ENCODE data around the gene PTH2R. TPM values are rescaled to one million over a fixed set of nuclear protein-coding genes. Genes with fewer than 3 reads are reported as not detected.
"Not testable (repeated sequence)": the region's sequence is repeated elsewhere in the genome, so short reads cannot be mapped to it uniquely, and the experiment has no call there.

PTH2R gene
- total RNA-seq, 1 experiment from 2014 or later, result 0.32 TPM

DNA sequence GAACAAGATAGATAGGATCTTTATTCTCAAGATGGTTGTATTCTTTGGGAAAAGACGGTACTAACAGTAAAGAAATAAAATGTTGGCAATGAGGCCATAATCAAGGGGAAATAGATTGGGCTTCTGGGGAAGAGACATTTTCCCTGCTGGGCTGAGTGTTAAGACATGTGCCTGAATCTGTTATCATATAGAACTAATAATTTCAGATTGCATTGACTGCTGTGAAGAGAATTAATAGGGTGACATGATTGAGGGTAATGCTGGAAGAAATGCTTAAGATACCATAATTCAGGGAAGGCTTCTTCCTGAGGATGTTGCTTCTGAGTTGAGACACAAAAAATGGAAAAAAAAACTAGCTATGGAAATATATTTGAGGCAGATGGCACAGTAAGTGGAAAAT lies 105.0 kb downstream of the PTH2R start:
- peaks cover 6% of the 10 kb centered on the region for H3K4me1 Mint-ChIP-seq (ENCODE audit: low read depth, unreplicated experiment)
- Histone ChIP-seq H3K27me3 (replicated peaks; ENCODE audit: control insufficient read depth, insufficient read depth, low read length) (no peaks in the 10 kb centered on the region), H3K36me3 (ENCODE audit: control insufficient read depth, insufficient read depth, low read length) (no peaks in the 10 kb centered on the region), H3K9me3 (peaks cover 23% of the 10 kb centered on the region; the same call in 1 of the 2 replicates), H3K4me3 (ENCODE audit: low read depth, low read length) (no peak overlapping the region), H3K4me1 (no peaks in the 10 kb centered on the region)
- no peak for DNase-seq
- no peak for TF ChIP-seq CTCF (IDR thresholded peaks at IDR 0.05; ENCODE audit: insufficient read depth in 1 of 2, low read depth in 1 of 2, low read length in 1 of 2, severe bottlenecking in 1 of 2, unreplicated experiment in 1 of 2)
- no peaks in the 10 kb centered on the region for H3K27me3 Mint-ChIP-seq (ENCODE audit: insufficient read depth, unreplicated experiment)
- POLR2A ChIA-PET, result no interaction called here
- H3K27ac Mint-ChIP-seq (ENCODE audit: unreplicated experiment), result no peak overlapping the region
- intact Hi-C loops (cut with micrococcal nuclease; ENCODE audit: unreplicated experiment), result no loop called here
- CTCF ChIA-PET, result no interaction called here
- H3K9me3 Mint-ChIP-seq (ENCODE audit: unreplicated experiment), result peaks cover 45% of the 10 kb centered on the region
- no TSS peak for BruUV-seq (replicated peaks)
- no peaks in the 10 kb centered on the region for H3K36me3 Mint-ChIP-seq (ENCODE audit: insufficient read depth, unreplicated experiment)
- no peak overlapping the region for H3K4me3 Mint-ChIP-seq (ENCODE audit: unreplicated experiment)

DNA sequence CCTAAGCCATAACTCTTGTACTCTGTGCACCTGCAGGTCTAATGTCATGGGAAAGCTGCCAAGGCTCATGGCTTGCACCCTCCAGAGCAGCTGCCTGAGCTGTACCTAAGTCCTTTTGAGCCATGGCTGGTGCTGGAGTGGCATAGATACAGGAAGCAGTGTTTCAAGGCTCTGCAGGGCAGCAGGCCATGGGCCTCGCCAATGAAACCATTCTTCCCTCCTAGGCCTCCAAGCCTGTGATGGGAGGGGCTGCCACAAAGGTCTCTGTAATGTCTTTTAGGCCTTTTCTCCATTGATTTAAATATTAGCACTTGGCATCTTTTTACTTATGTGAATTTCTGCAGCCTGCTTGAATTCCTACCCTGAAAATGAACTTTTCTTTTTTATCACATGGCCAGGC lies 108.5 kb downstream of the PTH2R start:
- no peak for DNase-seq
- no TSS peak for BruUV-seq (replicated peaks)
- no peak overlapping the region for H3K4me3 ChIP-seq (ENCODE audit: low read depth, low read length)
- Mint-ChIP-seq H3K36me3 (ENCODE audit: insufficient read depth, unreplicated experiment) (no peaks in the 10 kb centered on the region), H3K9me3 (ENCODE audit: unreplicated experiment) (peaks cover 15% of the 10 kb centered on the region), H3K4me1 (ENCODE audit: low read depth, unreplicated experiment) (no peaks in the 10 kb centered on the region), H3K27ac (ENCODE audit: unreplicated experiment) (no peak overlapping the region), H3K27me3 (ENCODE audit: insufficient read depth, unreplicated experiment) (no peaks in the 10 kb centered on the region), H3K4me3 (ENCODE audit: unreplicated experiment) (no peak overlapping the region)
- no peaks in the 10 kb centered on the region for H3K27me3 ChIP-seq (replicated peaks; ENCODE audit: control insufficient read depth, insufficient read depth, low read length)
- 0 out of 2 replicates have a peak, but pooled peaks cover 5% of the 10 kb centered on the region for H3K9me3 ChIP-seq
- H3K36me3 ChIP-seq (ENCODE audit: control insufficient read depth, insufficient read depth, low read length), result no peaks in the 10 kb centered on the region
- intact Hi-C loops (cut with micrococcal nuclease; ENCODE audit: unreplicated experiment), result no loop called here
- ChIA-PET POLR2A (no interaction called here), CTCF (no interaction called here)
- no peak for TF ChIP-seq CTCF (IDR thresholded peaks at IDR 0.05; ENCODE audit: insufficient read depth in 1 of 2, low read depth in 1 of 2, low read length in 1 of 2, severe bottlenecking in 1 of 2, unreplicated experiment in 1 of 2)
- H3K4me1 ChIP-seq, result no peaks in the 10 kb centered on the region

- H3K4me1 ChIP-seq; H3K36me3 Mint-ChIP-seq (ENCODE audit: insufficient read depth, unreplicated experiment); H3K4me3 Mint-ChIP-seq (ENCODE audit: unreplicated experiment); H3K4me1 Mint-ChIP-seq (ENCODE audit: low read depth, unreplicated experiment); POLR2A ChIA-PET; H3K36me3 ChIP-seq (ENCODE audit: control insufficient read depth, insufficient read depth, low read length); CTCF ChIA-PET; intact Hi-C loops (cut with micrococcal nuclease; ENCODE audit: unreplicated experiment); H3K27me3 Mint-ChIP-seq (ENCODE audit: insufficient read depth, unreplicated experiment); DNase-seq; H3K27ac Mint-ChIP-seq (ENCODE audit: unreplicated experiment); H3K9me3 ChIP-seq; H3K27me3 ChIP-seq (replicated peaks; ENCODE audit: control insufficient read depth, insufficient read depth, low read length); H3K4me3 ChIP-seq (ENCODE audit: low read depth, low read length); BruUV-seq (replicated peaks): not testable (repeated sequence)
- peaks cover 45% of the 10 kb centered on the region for H3K9me3 Mint-ChIP-seq (ENCODE audit: unreplicated experiment)
These were observed 116.5 kb downstream of the PTH2R start for GRCh38 chr2:208523069-208523468.

GRCh38 chr2:208525165-208525564 lies 118.6 kb downstream of the PTH2R start:
- CTCF ChIA-PET; H3K27me3 Mint-ChIP-seq (ENCODE audit: insufficient read depth, unreplicated experiment); H3K27me3 ChIP-seq (replicated peaks; ENCODE audit: control insufficient read depth, insufficient read depth, low read length); DNase-seq; intact Hi-C loops (cut with micrococcal nuclease; ENCODE audit: unreplicated experiment); H3K4me3 Mint-ChIP-seq (ENCODE audit: unreplicated experiment); H3K36me3 Mint-ChIP-seq (ENCODE audit: insufficient read depth, unreplicated experiment); H3K9me3 ChIP-seq; H3K27ac Mint-ChIP-seq (ENCODE audit: unreplicated experiment); BruUV-seq (replicated peaks); H3K4me1 ChIP-seq; POLR2A ChIA-PET; H3K36me3 ChIP-seq (ENCODE audit: control insufficient read depth, insufficient read depth, low read length); H3K4me1 Mint-ChIP-seq (ENCODE audit: low read depth, unreplicated experiment); H3K4me3 ChIP-seq (ENCODE audit: low read depth, low read length): not testable (repeated sequence)
- H3K9me3 Mint-ChIP-seq (ENCODE audit: unreplicated experiment), result peaks cover 45% of the 10 kb centered on the region

Measured in Caco-2 (cell line).